Gastrocnemius medialis (tissue), 4 donors: ENCODE measurements around the gene NBEA. TPM values are rescaled to one million over a fixed set of nuclear protein-coding genes. Genes with fewer than 3 reads are reported as not detected.

Source experiments
- ATAC-seq, 2 donors: fragments of 150-250 bp; one replicate each; pipeline ENCODE4 v1.9.1; 2016
- DNase-seq, 2 donors: peaks; one replicate each; pipeline ENCODE4 v3.0.0-alpha.2; 2019
- H3K27ac ChIP-seq, 4 donors: fragments of 200-600 bp; sonication (generic); 1 replicate in 1 of 4; 2 replicates in 3 of 4; pipeline ENCODE4 v1.5.1; 2016 to 2018; ENCODE audit warnings: mild to moderate bottlenecking in 2 of 4, moderate library complexity in 1 of 4
- H3K27me3 ChIP-seq, 3 donors: fragments of 200-600 bp; sonication (generic) in 2 of 3; 1 replicate in 1 of 3; 2 replicates in 2 of 3; pipeline versions ENCODE4 v1.5.1 to v1.6.0; 2016 to 2019; ENCODE audit warnings: mild to moderate bottlenecking in 1 of 3, moderate library complexity in 1 of 3
- H3K36me3 ChIP-seq, 2 donors: fragments of 200-600 bp; sonication (generic) in 1 of 2; one replicate each; pipeline ENCODE4 v1.5.1; 2017 to 2018
- H3K4me1 ChIP-seq, 2 donors: fragments of 200-600 bp; sonication (generic) in 1 of 2; one replicate each; pipeline ENCODE4 v1.5.1; 2016 to 2017; ENCODE audit warnings: mild to moderate bottlenecking in 2 of 2
- H3K4me3 ChIP-seq, 4 donors: fragments of 200-600 bp; sonication (generic) in 3 of 4; 1 replicate in 1 of 4; 2 replicates in 3 of 4; pipeline ENCODE4 v1.5.1; 2016 to 2019; ENCODE audit warnings: mild to moderate bottlenecking in 2 of 4
- H3K9me3 ChIP-seq, 3 donors: fragments of 200-600 bp; sonication (generic) in 2 of 3; 1 replicate in 1 of 3; 2 replicates in 2 of 3; pipeline ENCODE4 v1.5.1; 2016 to 2019
- CTCF ChIP-seq, 5 experiments: fragments of 450-650 bp in 3 of 5; fragments of 200-600 bp in 2 of 5; sonication (generic) in 2 of 5; IDR thresholded peaks in 4 of 5; conservative IDR thresholded peaks in 1 of 5; 1 replicate in 4 of 5; 2 replicates in 1 of 5; pipeline ENCODE4 v1.5.1; 2016 to 2019; ENCODE audit warnings: antibody characterized with exemption in 5 of 5, mild to moderate bottlenecking in 3 of 5, moderate library complexity in 3 of 5
- POLR2A ChIP-seq, 2 donors: fragments of 450-650 bp; IDR thresholded peaks; one replicate each; pipeline ENCODE4 v1.6.1; 2017; ENCODE audit warnings: antibody characterized with exemption in 2 of 2, mild to moderate bottlenecking in 2 of 2, moderate library complexity in 2 of 2
- in situ Hi-C, 4 donors: fragments of 200-750 bp; cut with MboI; loops; one replicate each; pipeline versions ENCODE4 v1.15.0 to v1.8.0; 2017; ENCODE audit warnings: low sequenced_read_pairs in 4 of 4
- intact Hi-C: fragments of 100-400 bp; cut with DNase I; formaldehyde crosslinking; loops from one replicate; pipeline ENCODE4 v1.15.1; 2023; ENCODE audit warnings: low total_unique reads
- total RNA-seq, 4 donors: library from RNA; depleted of rRNA; stranded (reverse); fragments of >200 nt; gene quantifications; one replicate each; pipeline versions ENCODE4 v1.1.0 to v1.2.3, GENCODE V29; 2016

Gene NBEA
- total RNA-seq, 4 donors from 2014 or later = 4.1 to 5.1 (median 4.7) TPM

DNA sequence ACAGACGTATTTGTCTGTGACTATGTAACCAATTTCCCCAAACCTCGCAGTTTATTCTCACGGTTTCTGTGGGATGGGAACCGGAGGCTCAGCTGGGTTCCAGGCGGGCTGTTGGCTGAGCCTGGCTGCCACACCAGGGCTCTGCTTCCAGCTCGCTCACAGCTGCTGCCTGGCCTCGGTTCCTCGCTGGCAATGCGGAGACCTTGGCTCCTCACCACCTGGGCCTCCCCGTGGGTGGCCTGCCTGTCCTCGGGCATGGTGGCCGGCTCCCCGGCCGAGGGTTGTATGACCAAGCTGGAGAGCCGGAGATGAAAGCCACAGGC is 753.3 kb downstream of the NBEA start:
- DNase-seq = peak in 1 of 2 donors; percentile 23
- H3K9me3 ChIP-seq = no peaks in the 10 kb centered on the region
- intact Hi-C loops = no loop called here
- H3K36me3 ChIP-seq = no peaks in the 10 kb centered on the region
- H3K27ac ChIP-seq = no peak overlapping the region
- ATAC-seq = no peak
- in situ Hi-C loops = no loop called here
- no peak for TF ChIP-seq CTCF (IDR thresholded peaks at IDR 0.05 in 4 of 5, conservative IDR thresholded peaks at IDR 0.05 in 1 of 5)
- TF ChIP-seq POLR2A (IDR thresholded peaks at IDR 0.05) = no peak
- H3K4me1 ChIP-seq = peaks cover 6 to 7% of the 10 kb centered on the region in 2 donors
- H3K4me3 ChIP-seq = no peak overlapping the region
- H3K27me3 ChIP-seq = peaks cover 0 to 4% (median 2%) of the 10 kb centered on the region in 3 donors

GRCh38 chr13:35697186-35697730 is 755.2 kb downstream of the NBEA start:
- H3K9me3 ChIP-seq = no peaks in the 10 kb centered on the region
- no peak for DNase-seq
- no peak for TF ChIP-seq POLR2A (IDR thresholded peaks at IDR 0.05)
- no peak for TF ChIP-seq CTCF (IDR thresholded peaks at IDR 0.05 in 4 of 5, conservative IDR thresholded peaks at IDR 0.05 in 1 of 5)
- H3K4me1 ChIP-seq = peaks cover 3 to 7% of the 10 kb centered on the region in 2 donors
- in situ Hi-C loops = no loop called here
- H3K4me3 ChIP-seq = no peak overlapping the region
- no peak overlapping the region for H3K27ac ChIP-seq
- H3K27me3 ChIP-seq = peaks cover 0 to 5% (median 4%) of the 10 kb centered on the region in 3 donors
- H3K36me3 ChIP-seq = no peaks in the 10 kb centered on the region
- intact Hi-C loops = no loop called here
- no peak for ATAC-seq

DNA sequence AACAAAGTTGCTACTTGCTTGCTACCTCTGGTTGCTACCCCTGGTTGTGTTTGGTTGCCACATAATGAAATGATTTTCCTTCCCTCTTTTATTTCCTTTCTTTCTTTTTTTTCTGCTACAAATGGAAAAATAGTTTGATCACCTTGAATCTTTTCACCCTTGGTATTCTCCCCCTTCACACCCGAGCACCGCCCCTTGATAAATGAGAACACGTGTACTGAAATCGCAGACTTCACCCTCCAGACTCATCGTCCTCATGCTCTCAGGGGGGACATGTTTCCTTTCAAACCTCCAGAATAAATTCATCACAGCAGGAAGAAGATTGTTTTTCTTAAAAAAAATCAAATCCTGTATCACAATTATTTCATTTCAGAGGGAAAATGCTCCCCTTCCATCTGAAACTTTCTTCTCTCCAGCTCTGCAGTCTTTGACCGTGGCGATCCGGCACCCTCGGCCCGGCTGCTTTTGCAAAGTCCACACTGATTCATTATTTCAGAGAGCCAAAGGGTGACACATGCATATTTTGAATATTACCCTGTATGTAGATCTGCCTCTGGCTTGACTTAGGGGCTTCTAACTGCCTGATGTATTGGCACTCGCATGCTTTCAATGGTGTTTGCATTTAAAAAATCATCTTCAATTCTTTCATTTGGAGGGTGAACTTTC is 757.0 kb downstream of the NBEA start:
- Histone ChIP-seq H3K27me3 (peaks cover 0 to 5% (median 4%) of the 10 kb centered on the region in 3 donors), H3K4me1 (peaks cover 3 to 7% of the 10 kb centered on the region in 2 donors), H3K9me3 (no peaks in the 10 kb centered on the region), H3K4me3 (no peak overlapping the region), H3K27ac (no peak overlapping the region), H3K36me3 (no peaks in the 10 kb centered on the region)
- ATAC-seq (no peak), DNase-seq (no peak)
- in situ Hi-C loops (no loop called here), intact Hi-C loops (no loop called here)
- TF ChIP-seq POLR2A (IDR thresholded peaks at IDR 0.05) = no peak
- TF ChIP-seq CTCF (IDR thresholded peaks at IDR 0.05 in 4 of 5, conservative IDR thresholded peaks at IDR 0.05 in 1 of 5) = no peak

DNA sequence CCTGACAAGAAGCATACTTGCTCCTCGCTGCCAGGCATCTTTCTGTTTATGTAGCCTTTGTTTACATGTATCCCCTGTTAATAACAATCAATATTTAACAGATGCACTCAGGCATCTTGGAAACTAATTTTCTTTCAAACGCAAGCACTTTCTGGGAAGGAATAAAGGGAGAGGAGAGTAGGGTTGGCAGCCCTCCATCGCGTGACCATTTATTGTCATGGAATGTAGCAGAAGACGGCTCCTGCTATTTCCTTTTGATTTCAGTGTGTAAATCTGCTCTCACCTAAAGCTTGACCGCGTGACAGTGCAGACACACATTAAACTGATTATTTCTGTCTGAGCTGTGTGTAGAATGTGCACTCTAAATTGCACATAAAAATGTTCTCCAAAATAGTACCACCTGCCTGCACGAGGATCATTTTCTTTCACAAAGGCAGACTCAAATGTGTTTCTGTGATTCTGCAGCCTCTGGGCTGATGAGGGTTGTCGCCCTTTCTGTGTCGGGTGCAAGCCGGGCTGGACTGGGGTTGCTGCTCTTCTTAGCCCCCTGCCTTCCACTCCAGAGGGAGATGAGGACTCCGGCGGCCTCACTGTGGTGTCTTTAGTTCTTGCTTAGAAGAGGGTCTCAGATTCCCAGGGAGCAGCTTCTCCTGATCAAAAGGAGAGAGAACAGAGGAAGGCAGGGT is 757.9 kb downstream of the NBEA start:
- peaks cover 3 to 7% of the 10 kb centered on the region in 2 donors for H3K4me1 ChIP-seq
- no peaks in the 10 kb centered on the region for H3K9me3 ChIP-seq
- TF ChIP-seq CTCF (IDR thresholded peaks at IDR 0.05 in 4 of 5, conservative IDR thresholded peaks at IDR 0.05 in 1 of 5) (no peak), POLR2A (IDR thresholded peaks at IDR 0.05) (no peak)
- intact Hi-C loops (no loop called here), in situ Hi-C loops (loop anchor here in 1 of 4 donors (25.0 kb wide), 1 partner anchor 488 kb away; no protein-coding TSS in a partner anchor)
- H3K27me3 ChIP-seq = peaks cover 0 to 5% (median 4%) of the 10 kb centered on the region in 3 donors
- H3K4me3 ChIP-seq = no peak overlapping the region
- no peaks in the 10 kb centered on the region for H3K36me3 ChIP-seq
- no peak overlapping the region for H3K27ac ChIP-seq
- no peak for DNase-seq
- no peak for ATAC-seq
